Measurements from ENCODE around the gene MCU. TPM values are rescaled to one million over a fixed set of nuclear protein-coding genes. Genes with fewer than 3 reads are reported as not detected.
"Not testable (repeated sequence)": the region's sequence is repeated elsewhere in the genome, so short reads cannot be mapped to it uniquely, and the experiment has no call there.

Gene MCU
- total and polyA plus RNA-seq, 2 donors = 14.7 TPM

- H3K36me3 ChIP-seq (ENCODE audit: control insufficient read depth in 2 of 2, insufficient read depth in 2 of 2, low read length in 1 of 2) = no peaks in the 10 kb centered on the region
- H3K4me1 ChIP-seq (ENCODE audit: control insufficient read depth in 2 of 2, insufficient read depth in 2 of 2, low read length in 2 of 2) = no peaks in the 10 kb centered on the region
- no peak overlapping the region for H3K4me3 ChIP-seq (ENCODE audit: low read length in 2 of 2)
- H3K27me3 ChIP-seq (ENCODE audit: control insufficient read depth in 2 of 2, insufficient read depth in 1 of 2, low read length in 1 of 2) = no peaks in the 10 kb centered on the region
- no peak overlapping the region for H3K27ac ChIP-seq (ENCODE audit: low read depth in 1 of 2, low read length in 1 of 2)
- H3K9me3 ChIP-seq (ENCODE audit: control insufficient read depth in 2 of 2, insufficient read depth in 1 of 2, low read length in 1 of 2) = no peaks in the 10 kb centered on the region
- no peak for DNase-seq (ENCODE audit: low read depth in 6 of 9, low spot score in 9 of 9)
- 100% methylated on average over 1 of the region's 1 CpG for WGBS
These were observed 42.0 kb downstream of the MCU start for GRCh38 chr10:72733989-72734388.

GRCh38 chr10:72735288-72735936 is 43.5 kb downstream of the MCU start:
- 99% methylated on average over 1 of the region's 1 CpG for WGBS
- H3K4me3 ChIP-seq (ENCODE audit: low read length in 2 of 2) = no peak overlapping the region
- H3K27me3 ChIP-seq (ENCODE audit: control insufficient read depth in 2 of 2, insufficient read depth in 1 of 2, low read length in 1 of 2) = no peaks in the 10 kb centered on the region
- H3K9me3 ChIP-seq (ENCODE audit: control insufficient read depth in 2 of 2, insufficient read depth in 1 of 2, low read length in 1 of 2) = no peaks in the 10 kb centered on the region
- no peaks in the 10 kb centered on the region for H3K4me1 ChIP-seq (ENCODE audit: control insufficient read depth in 2 of 2, insufficient read depth in 2 of 2, low read length in 2 of 2)
- H3K36me3 ChIP-seq (ENCODE audit: control insufficient read depth in 2 of 2, insufficient read depth in 2 of 2, low read length in 1 of 2) = no peaks in the 10 kb centered on the region
- H3K27ac ChIP-seq (ENCODE audit: low read depth in 1 of 2, low read length in 1 of 2) = no peak overlapping the region
- DNase-seq (ENCODE audit: low read depth in 6 of 9, low spot score in 9 of 9) = no peak

GRCh38 chr10:72736176-72736827 is 44.4 kb downstream of the MCU start:
- no peak overlapping the region for H3K27ac ChIP-seq (ENCODE audit: low read depth in 1 of 2, low read length in 1 of 2)
- no peak overlapping the region for H3K4me3 ChIP-seq (ENCODE audit: low read length in 2 of 2)
- H3K9me3 ChIP-seq (ENCODE audit: control insufficient read depth in 2 of 2, insufficient read depth in 1 of 2, low read length in 1 of 2) = no peaks in the 10 kb centered on the region
- no peaks in the 10 kb centered on the region for H3K27me3 ChIP-seq (ENCODE audit: control insufficient read depth in 2 of 2, insufficient read depth in 1 of 2, low read length in 1 of 2)
- 97% methylated on average over 1 of the region's 1 CpG for whole genome bisulfite sequencing
- no peak for DNase-seq (ENCODE audit: low read depth in 6 of 9, low spot score in 9 of 9)
- H3K36me3 ChIP-seq (ENCODE audit: control insufficient read depth in 2 of 2, insufficient read depth in 2 of 2, low read length in 1 of 2) = no peaks in the 10 kb centered on the region
- H3K4me1 ChIP-seq (ENCODE audit: control insufficient read depth in 2 of 2, insufficient read depth in 2 of 2, low read length in 2 of 2) = no peaks in the 10 kb centered on the region

GRCh38 chr10:72736828-72737220 is 44.9 kb downstream of the MCU start:
- H3K27me3 ChIP-seq (ENCODE audit: control insufficient read depth in 2 of 2, insufficient read depth in 1 of 2, low read length in 1 of 2) = no peaks in the 10 kb centered on the region
- H3K4me1 ChIP-seq (ENCODE audit: control insufficient read depth in 2 of 2, insufficient read depth in 2 of 2, low read length in 2 of 2) = no peaks in the 10 kb centered on the region
- no peaks in the 10 kb centered on the region for H3K9me3 ChIP-seq (ENCODE audit: control insufficient read depth in 2 of 2, insufficient read depth in 1 of 2, low read length in 1 of 2)
- no peak overlapping the region for H3K4me3 ChIP-seq (ENCODE audit: low read length in 2 of 2)
- DNase-seq (ENCODE audit: low read depth in 6 of 9, low spot score in 9 of 9) = no peak
- no peaks in the 10 kb centered on the region for H3K36me3 ChIP-seq (ENCODE audit: control insufficient read depth in 2 of 2, insufficient read depth in 2 of 2, low read length in 1 of 2)
- WGBS = 98% methylated on average over 4 of the region's 4 CpGs
- no peak overlapping the region for H3K27ac ChIP-seq (ENCODE audit: low read depth in 1 of 2, low read length in 1 of 2)

GRCh38 chr10:72737357-72737756 is 45.4 kb downstream of the MCU start:
- not testable (repeated sequence) for H3K27ac ChIP-seq (ENCODE audit: low read depth in 1 of 2, low read length in 1 of 2); H3K4me1 ChIP-seq (ENCODE audit: control insufficient read depth in 2 of 2, insufficient read depth in 2 of 2, low read length in 2 of 2)
- WGBS = 89% methylated on average over 6 of the region's 6 CpGs

GRCh38 chr10:72738486-72738885 is 46.5 kb downstream of the MCU start:
- no peaks in the 10 kb centered on the region for H3K27me3 ChIP-seq (ENCODE audit: control insufficient read depth in 2 of 2, insufficient read depth in 1 of 2, low read length in 1 of 2)
- no peak for DNase-seq (ENCODE audit: low read depth in 6 of 9, low spot score in 9 of 9)
- H3K9me3 ChIP-seq (ENCODE audit: control insufficient read depth in 2 of 2, insufficient read depth in 1 of 2, low read length in 1 of 2) = no peaks in the 10 kb centered on the region
- H3K4me3 ChIP-seq (ENCODE audit: low read length in 2 of 2) = no peak overlapping the region
- WGBS = 76% methylated on average over 2 of the region's 2 CpGs
- H3K27ac ChIP-seq (ENCODE audit: low read depth in 1 of 2, low read length in 1 of 2) = peak overlapping the region in 1 of 2 donors; percentile 16
- H3K4me1 ChIP-seq (ENCODE audit: control insufficient read depth in 2 of 2, insufficient read depth in 2 of 2, low read length in 2 of 2) = no peaks in the 10 kb centered on the region
- H3K36me3 ChIP-seq (ENCODE audit: control insufficient read depth in 2 of 2, insufficient read depth in 2 of 2, low read length in 1 of 2) = no peaks in the 10 kb centered on the region

More at GRCh38 chr10:72737357-72737756, 45.4 kb downstream of the MCU start:
- not testable (repeated sequence) for H3K36me3 ChIP-seq (ENCODE audit: control insufficient read depth in 2 of 2, insufficient read depth in 2 of 2, low read length in 1 of 2); H3K4me3 ChIP-seq (ENCODE audit: low read length in 2 of 2); H3K9me3 ChIP-seq (ENCODE audit: control insufficient read depth in 2 of 2, insufficient read depth in 1 of 2, low read length in 1 of 2); DNase-seq (ENCODE audit: low read depth in 6 of 9, low spot score in 9 of 9); H3K27me3 ChIP-seq (ENCODE audit: control insufficient read depth in 2 of 2, insufficient read depth in 1 of 2, low read length in 1 of 2)

GRCh38 chr10:72740528-72740927 is 48.6 kb downstream of the MCU start:
- 98% methylated on average over 2 of the region's 2 CpGs for WGBS

GRCh38 chr10:72742092-72742491 is 50.1 kb downstream of the MCU start:
- H3K27ac ChIP-seq (ENCODE audit: low read depth in 1 of 2, low read length in 1 of 2) = no peak overlapping the region
- H3K27me3 ChIP-seq (ENCODE audit: control insufficient read depth in 2 of 2, insufficient read depth in 1 of 2, low read length in 1 of 2) = no peaks in the 10 kb centered on the region
- WGBS = 98% methylated on average over 3 of the region's 3 CpGs
- no peak overlapping the region for H3K4me3 ChIP-seq (ENCODE audit: low read length in 2 of 2)
- no peak for DNase-seq (ENCODE audit: low read depth in 6 of 9, low spot score in 9 of 9)
- H3K36me3 ChIP-seq (ENCODE audit: control insufficient read depth in 2 of 2, insufficient read depth in 2 of 2, low read length in 1 of 2) = no peaks in the 10 kb centered on the region
- H3K9me3 ChIP-seq (ENCODE audit: control insufficient read depth in 2 of 2, insufficient read depth in 1 of 2, low read length in 1 of 2) = no peaks in the 10 kb centered on the region
- no peaks in the 10 kb centered on the region for H3K4me1 ChIP-seq (ENCODE audit: control insufficient read depth in 2 of 2, insufficient read depth in 2 of 2, low read length in 2 of 2)

More at GRCh38 chr10:72740528-72740927, 48.6 kb downstream of the MCU start:
- Histone ChIP-seq H3K27me3 (ENCODE audit: control insufficient read depth in 2 of 2, insufficient read depth in 1 of 2, low read length in 1 of 2) (no peaks in the 10 kb centered on the region), H3K27ac (ENCODE audit: low read depth in 1 of 2, low read length in 1 of 2) (no peak overlapping the region), H3K4me3 (ENCODE audit: low read length in 2 of 2) (no peak overlapping the region), H3K36me3 (ENCODE audit: control insufficient read depth in 2 of 2, insufficient read depth in 2 of 2, low read length in 1 of 2) (no peaks in the 10 kb centered on the region), H3K4me1 (ENCODE audit: control insufficient read depth in 2 of 2, insufficient read depth in 2 of 2, low read length in 2 of 2) (no peaks in the 10 kb centered on the region), H3K9me3 (ENCODE audit: control insufficient read depth in 2 of 2, insufficient read depth in 1 of 2, low read length in 1 of 2) (no peaks in the 10 kb centered on the region)
- no peak for DNase-seq (ENCODE audit: low read depth in 6 of 9, low spot score in 9 of 9)

GRCh38 chr10:72742797-72743196 is 50.9 kb downstream of the MCU start:
- no peaks in the 10 kb centered on the region for H3K27me3 ChIP-seq (ENCODE audit: control insufficient read depth in 2 of 2, insufficient read depth in 1 of 2, low read length in 1 of 2)
- no peak for DNase-seq (ENCODE audit: low read depth in 6 of 9, low spot score in 9 of 9)
- no peaks in the 10 kb centered on the region for H3K9me3 ChIP-seq (ENCODE audit: control insufficient read depth in 2 of 2, insufficient read depth in 1 of 2, low read length in 1 of 2)
- no peak overlapping the region for H3K4me3 ChIP-seq (ENCODE audit: low read length in 2 of 2)
- whole genome bisulfite sequencing = 96% methylated on average over 5 of the region's 5 CpGs
- no peak overlapping the region for H3K27ac ChIP-seq (ENCODE audit: low read depth in 1 of 2, low read length in 1 of 2)
- H3K4me1 ChIP-seq (ENCODE audit: control insufficient read depth in 2 of 2, insufficient read depth in 2 of 2, low read length in 2 of 2) = no peaks in the 10 kb centered on the region
- no peaks in the 10 kb centered on the region for H3K36me3 ChIP-seq (ENCODE audit: control insufficient read depth in 2 of 2, insufficient read depth in 2 of 2, low read length in 1 of 2)

Measured in thymus (tissue), 11 donors.